Midbrain (tissue), 1 donor: ENCODE results near the gene PTGES2.
"Not testable (repeated sequence)": the region's sequence is repeated elsewhere in the genome, so short reads cannot be mapped to it uniquely, and the experiment has no call there.

Experiments
- DNase-seq: peaks from one replicate; lab custom pipeline; 2025; lab: John Stamatoyannopoulos, UW

PTGES2 gene

GRCh38 chr9:128118971-128119665 is 8.4 kb downstream of the PTGES2 start:
- no peak for DNase-seq

- no peak for DNase-seq
These were observed 9.1 kb downstream of the PTGES2 start for GRCh38 chr9:128118472-128118857.

GRCh38 chr9:128117613-128118471 is 9.7 kb downstream of the PTGES2 start:
- DNase-seq: peak; percentile 92

- DNase-seq: no peak
These were observed 11.1 kb downstream of the PTGES2 start for GRCh38 chr9:128116104-128117083.

GRCh38 chr9:128115187-128116103 is 12.1 kb downstream of the PTGES2 start:
- no peak for DNase-seq

- no peak for DNase-seq
These were observed 13.0 kb downstream of the PTGES2 start for GRCh38 chr9:128114326-128115186.

- DNase-seq: no peak
These were observed 13.8 kb downstream of the PTGES2 start for GRCh38 chr9:128113526-128114325.

GRCh38 chr9:128111726-128112125 is 15.8 kb downstream of the PTGES2 start:
- DNase-seq: not testable (repeated sequence)

GRCh38 chr9:128109050-128109709 is 18.3 kb downstream of the PTGES2 start:
- DNase-seq: no peak

- no peak for DNase-seq
These were observed 19.1 kb downstream of the PTGES2 start for GRCh38 chr9:128108269-128109049.

- DNase-seq: no peak
These were observed 19.9 kb downstream of the PTGES2 start for GRCh38 chr9:128107468-128108268.

GRCh38 chr9:128106940-128107467 is 20.5 kb downstream of the PTGES2 start:
- DNase-seq: no peak

GRCh38 chr9:128106181-128106939 is 21.2 kb downstream of the PTGES2 start:
- no peak for DNase-seq

- DNase-seq: no peak
These were observed 21.9 kb downstream of the PTGES2 start for GRCh38 chr9:128105538-128106175.

- no peak for DNase-seq
These were observed 23.3 kb downstream of the PTGES2 start for GRCh38 chr9:128104171-128104618.
